SK-N-SH (cell line): ENCODE data around the gene ANKMY1.

Source experiments
- CTCF ChIP-seq: fragments of 200-600 bp; sonication (generic); IDR thresholded peaks from 2 replicates; pipeline ENCODE4 v1.6.1; 2017; ENCODE audit warnings: antibody characterized with exemption, mild to moderate bottlenecking, moderate library complexity
- EP300 ChIP-seq, 2 experiments: IDR thresholded peaks; 2 replicates each; pipeline versions ENCODE4 v1.4.0 to v1.6.1; 2012; ENCODE audit warnings: borderline replicate concordance in 1 of 2, low read depth in 1 of 2, low read length in 1 of 2
- FOXM1 ChIP-seq: IDR thresholded peaks from 2 replicates; pipeline ENCODE4 v1.4.0; 2012; ENCODE audit warnings: low read depth, mild to moderate bottlenecking
- IRF3 ChIP-seq: fragments of 150-350 bp; IDR thresholded peaks from 2 replicates; pipeline ENCODE4 v1.6.1; 2016; ENCODE audit warnings: mild to moderate bottlenecking, low read depth, low read length
- MAX ChIP-seq: IDR thresholded peaks from 2 replicates; pipeline ENCODE4 v1.4.0; 2012; ENCODE audit warnings: low read depth
- MEF2A ChIP-seq: IDR thresholded peaks from 2 replicates; pipeline ENCODE4 v1.4.0; 2012; ENCODE audit warnings: low read depth, borderline replicate concordance
- POLR2AphosphoS5 ChIP-seq: IDR thresholded peaks from 2 replicates; pipeline ENCODE4 v1.6.1; 2012; ENCODE audit warnings: low read depth, low read length
- RAD21 ChIP-seq: IDR thresholded peaks from 2 replicates; pipeline ENCODE4 v1.6.1; 2012; ENCODE audit warnings: mild to moderate bottlenecking, low read length
- SIN3A ChIP-seq: IDR thresholded peaks from 2 replicates; pipeline ENCODE4 v1.6.1; 2012; ENCODE audit warnings: low read depth, mild to moderate bottlenecking, low read length, moderate library complexity, borderline replicate concordance
- SMC3 ChIP-seq: IDR thresholded peaks from 2 replicates; pipeline ENCODE4 v1.6.1; 2012; ENCODE audit warnings: low read depth, low read length, improper control_type of control experiment
- USF2 ChIP-seq: fragments of 150-350 bp; IDR thresholded peaks from 2 replicates; pipeline ENCODE4 v1.6.1; 2017; ENCODE audit warnings: antibody characterized with exemption, low read length, low read depth, borderline replicate concordance
- TF ChIP-seq, protein P1 (sequence below): IDR thresholded peaks from 2 replicates; pipeline ENCODE4 v1.4.0; 2012; ENCODE audit warnings: low read depth, borderline replicate concordance
- TF ChIP-seq, protein P2 (sequence below): IDR thresholded peaks from 2 replicates; pipeline ENCODE4; 2012

DNA sequence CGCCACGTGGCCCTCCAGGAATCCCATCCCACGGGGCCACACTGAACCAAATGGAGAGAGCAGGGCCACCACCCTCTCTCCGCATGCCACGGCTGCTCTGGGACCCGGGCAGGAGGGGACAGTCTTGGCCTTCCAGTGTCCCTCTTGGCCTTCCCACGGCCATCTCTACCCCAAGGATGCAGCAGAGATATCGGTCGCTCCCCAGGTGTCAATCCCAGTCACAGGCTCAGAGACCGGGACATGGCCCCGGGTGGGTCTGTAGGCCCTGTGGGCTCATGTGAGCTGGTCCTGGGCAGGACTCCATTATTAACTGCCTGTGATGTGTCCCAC is 44.0 kb upstream of the ANKMY1 start:
- TF ChIP-seq SMC3 (no peak), MEF2A (no peak), CTCF (no peak), MAX (no peak), USF2 (no peak), IRF3 (no peak), RAD21 (no peak), POLR2AphosphoS5 (no peak), FOXM1 (no peak), SIN3A (no peak), EP300 (IDR thresholded peaks at IDR 0.05; ENCODE audit: borderline replicate concordance in 1 of 2, low read depth in 1 of 2, low read length in 1 of 2) (no peak)
- TF ChIP-seq, protein P1, sequence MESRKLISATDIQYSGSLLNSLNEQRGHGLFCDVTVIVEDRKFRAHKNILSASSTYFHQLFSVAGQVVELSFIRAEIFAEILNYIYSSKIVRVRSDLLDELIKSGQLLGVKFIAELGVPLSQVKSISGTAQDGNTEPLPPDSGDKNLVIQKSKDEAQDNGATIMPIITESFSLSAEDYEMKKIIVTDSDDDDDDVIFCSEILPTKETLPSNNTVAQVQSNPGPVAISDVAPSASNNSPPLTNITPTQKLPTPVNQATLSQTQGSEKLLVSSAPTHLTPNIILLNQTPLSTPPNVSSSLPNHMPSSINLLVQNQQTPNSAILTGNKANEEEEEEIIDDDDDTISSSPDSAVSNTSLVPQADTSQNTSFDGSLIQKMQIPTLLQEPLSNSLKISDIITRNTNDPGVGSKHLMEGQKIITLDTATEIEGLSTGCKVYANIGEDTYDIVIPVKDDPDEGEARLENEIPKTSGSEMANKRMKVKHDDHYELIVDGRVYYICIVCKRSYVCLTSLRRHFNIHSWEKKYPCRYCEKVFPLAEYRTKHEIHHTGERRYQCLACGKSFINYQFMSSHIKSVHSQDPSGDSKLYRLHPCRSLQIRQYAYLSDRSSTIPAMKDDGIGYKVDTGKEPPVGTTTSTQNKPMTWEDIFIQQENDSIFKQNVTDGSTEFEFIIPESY = no peak
- TF ChIP-seq, protein P2, sequence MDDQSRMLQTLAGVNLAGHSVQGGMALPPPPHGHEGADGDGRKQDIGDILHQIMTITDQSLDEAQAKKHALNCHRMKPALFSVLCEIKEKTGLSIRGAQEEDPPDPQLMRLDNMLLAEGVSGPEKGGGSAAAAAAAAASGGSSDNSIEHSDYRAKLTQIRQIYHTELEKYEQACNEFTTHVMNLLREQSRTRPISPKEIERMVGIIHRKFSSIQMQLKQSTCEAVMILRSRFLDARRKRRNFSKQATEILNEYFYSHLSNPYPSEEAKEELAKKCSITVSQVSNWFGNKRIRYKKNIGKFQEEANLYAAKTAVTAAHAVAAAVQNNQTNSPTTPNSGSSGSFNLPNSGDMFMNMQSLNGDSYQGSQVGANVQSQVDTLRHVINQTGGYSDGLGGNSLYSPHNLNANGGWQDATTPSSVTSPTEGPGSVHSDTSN = no peak
